Lung microvascular endothelial cell (primary cell): ENCODE results near the gene XXYLT1. TPM values are rescaled to one million over a fixed set of nuclear protein-coding genes. Genes with fewer than 3 reads are reported as not detected.

Source experiments
- DNase-seq, 2 donors: peaks; one replicate each; pipeline versions ENCODE4 v3.0.0 to v3.0.0-alpha.2; 2010; ENCODE audit warnings: low read depth in 2 of 2
- total RNA-seq: library from RNA; depleted of rRNA; stranded (reverse); fragments of >200 nt; gene quantifications from 2 replicates; pipeline ENCODE4 v1.2.1, GENCODE V29; 2014

The XXYLT1 gene
- total RNA-seq, 1 donor from 2014 or later: 24.6 TPM

DNA sequence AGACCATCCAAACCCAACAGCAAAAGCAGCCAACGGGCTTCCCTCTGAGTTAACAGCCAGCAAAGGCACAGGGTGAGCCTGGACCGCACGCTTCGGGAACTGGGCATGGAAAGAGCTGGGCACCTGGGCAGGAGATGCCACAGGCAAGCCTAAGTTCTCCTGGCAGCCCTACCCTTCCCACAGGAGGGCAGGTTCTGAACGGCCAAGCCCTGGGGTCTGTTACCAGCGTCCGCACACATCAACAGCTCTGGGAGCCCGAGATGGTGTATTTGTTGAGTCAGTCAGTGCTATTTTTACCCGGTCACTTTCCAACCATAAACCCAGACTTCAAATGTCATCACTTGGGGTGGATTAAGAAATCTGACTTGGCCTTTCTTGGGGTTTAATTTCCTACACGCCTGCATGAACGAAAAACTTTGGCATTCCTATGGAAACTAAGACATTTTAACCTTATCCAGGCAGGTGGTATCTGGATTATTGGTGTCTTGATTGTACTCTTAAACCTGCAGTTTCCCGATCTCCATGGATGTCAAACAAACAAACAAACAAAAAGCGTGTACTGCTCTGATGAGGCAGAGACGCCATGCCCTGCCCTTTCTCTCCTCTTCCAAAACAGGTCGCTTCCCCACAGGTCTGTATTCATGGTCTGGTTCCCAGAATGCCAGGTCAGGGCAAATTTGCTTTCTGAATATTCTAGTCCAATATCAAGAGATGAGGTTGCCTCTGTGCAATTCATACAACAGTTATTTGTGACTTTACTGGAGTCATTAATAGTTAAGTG is 99.7 kb downstream of the XXYLT1 start:
- no peak for DNase-seq

DNA sequence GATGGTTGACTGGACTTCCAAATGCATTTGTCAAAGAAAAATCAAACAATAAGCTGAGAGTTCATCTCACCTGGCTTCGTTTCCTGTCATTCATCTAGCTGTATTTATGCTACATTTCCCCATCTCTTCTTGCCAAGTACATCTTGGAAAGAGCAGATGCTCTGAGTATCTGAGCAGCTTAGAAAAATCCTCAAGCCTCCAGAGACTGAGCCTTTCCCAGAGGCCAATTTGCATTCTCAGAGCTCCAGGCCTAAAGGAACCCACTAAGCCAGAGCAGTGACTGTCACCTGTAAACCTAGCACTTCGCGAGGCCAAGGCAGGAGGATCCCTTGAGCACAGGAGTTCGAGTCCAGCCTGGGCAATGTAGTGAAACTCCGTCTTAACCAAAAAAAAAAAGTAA is 100.5 kb downstream of the XXYLT1 start:
- DNase-seq: peak in 1 of 2 donors; percentile 28

DNA sequence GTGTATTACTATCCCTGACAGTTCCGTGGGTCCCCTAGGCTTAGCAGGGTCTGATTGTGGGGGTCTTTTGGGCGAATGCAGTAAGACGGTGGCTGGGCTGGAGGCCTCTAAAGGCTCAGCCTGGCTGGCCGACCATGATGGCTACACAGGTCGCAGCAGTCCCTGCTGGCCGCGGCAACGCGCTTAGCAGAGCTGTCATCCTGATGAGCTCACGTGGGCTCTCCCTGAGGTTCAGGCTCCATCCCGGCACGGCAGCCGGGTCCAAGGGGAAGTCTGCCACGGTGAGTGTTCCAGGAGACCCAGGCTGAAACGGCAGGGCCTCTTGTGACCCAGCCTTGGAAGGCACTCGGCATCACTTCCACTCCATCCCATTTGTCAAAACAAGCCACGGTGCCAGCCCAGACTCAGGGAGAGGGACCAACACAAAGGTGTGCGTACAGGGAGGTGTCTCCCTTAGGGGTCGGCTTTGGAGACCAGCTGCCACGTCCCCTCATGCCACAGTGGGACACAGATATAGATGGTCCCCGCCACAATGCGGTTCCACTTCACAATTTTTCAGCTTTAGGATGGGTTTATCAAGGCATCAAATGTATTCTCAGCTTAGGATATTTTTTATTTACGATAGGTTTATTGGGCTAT is 101.8 kb downstream of the XXYLT1 start:
- no peak for DNase-seq

DNA sequence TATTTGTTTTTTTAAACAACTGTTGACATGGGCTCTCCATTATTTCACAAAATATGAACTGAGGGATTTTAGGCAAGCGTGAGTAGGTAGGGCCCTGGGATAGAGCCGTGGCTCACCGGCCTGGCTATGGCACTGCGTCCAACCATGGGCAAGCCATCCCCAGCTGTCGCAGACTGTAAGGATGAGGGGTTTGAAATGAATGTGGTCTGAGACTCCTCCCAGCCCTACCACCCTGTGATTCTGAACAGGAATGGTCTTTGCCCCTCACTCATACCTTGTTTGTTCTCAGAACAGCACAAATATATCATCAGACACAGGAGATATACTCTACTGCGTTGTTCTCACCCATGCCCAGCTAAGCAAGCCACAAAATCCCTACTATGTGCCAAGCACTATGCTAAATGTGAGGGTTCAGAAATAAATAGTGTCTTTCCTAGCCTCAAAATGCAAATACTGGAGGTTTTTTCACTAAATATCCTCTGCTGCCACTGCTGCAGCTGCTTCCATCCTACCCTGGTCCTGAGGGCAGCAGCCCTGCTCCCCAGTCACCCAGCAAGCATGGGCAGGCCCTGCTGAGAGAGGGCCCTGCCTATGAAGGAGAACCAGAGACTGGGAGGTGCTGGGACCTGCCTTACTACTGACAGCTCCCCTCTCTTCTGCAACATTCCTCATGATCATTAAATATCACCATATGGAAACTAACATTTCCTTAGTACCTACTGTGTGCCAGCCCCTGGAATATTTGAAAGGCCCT is 102.8 kb downstream of the XXYLT1 start:
- DNase-seq: no peak

DNA sequence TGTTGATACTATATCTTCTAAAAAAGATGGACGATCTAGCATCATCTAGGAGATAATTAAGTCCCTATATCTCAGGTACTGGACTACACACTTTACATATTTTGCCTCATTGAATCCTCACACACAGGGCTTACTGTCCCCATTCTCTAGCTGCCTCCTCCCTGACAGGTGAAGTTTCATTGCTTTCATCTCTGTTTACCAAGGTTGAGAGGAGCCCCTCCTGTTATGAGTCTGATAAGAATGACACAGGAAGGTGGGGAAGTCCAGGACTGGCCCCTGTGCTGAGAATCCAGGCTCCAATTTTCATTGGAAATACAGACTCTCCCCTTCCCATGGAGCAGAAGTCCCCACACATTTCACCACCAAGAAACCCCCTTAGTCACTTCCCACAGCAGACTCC is 105.2 kb downstream of the XXYLT1 start:
- no peak for DNase-seq

DNA sequence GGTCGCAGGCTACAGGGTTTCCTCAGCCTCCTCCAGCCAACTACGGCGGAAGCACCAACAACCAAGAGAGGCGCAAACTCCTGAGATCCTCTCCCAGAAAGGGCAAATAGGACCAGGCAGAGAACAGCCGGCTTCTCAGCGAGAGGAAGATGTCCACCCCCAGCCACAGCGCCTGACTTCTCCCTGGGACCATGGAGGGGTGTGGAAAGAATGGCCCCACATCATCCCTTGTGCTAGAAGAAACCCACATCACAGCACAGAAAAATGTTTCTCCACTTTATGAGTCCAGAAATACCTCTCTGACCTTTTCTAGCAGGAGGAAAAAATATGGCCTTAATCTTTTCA is 105.7 kb downstream of the XXYLT1 start:
- no peak for DNase-seq

DNA sequence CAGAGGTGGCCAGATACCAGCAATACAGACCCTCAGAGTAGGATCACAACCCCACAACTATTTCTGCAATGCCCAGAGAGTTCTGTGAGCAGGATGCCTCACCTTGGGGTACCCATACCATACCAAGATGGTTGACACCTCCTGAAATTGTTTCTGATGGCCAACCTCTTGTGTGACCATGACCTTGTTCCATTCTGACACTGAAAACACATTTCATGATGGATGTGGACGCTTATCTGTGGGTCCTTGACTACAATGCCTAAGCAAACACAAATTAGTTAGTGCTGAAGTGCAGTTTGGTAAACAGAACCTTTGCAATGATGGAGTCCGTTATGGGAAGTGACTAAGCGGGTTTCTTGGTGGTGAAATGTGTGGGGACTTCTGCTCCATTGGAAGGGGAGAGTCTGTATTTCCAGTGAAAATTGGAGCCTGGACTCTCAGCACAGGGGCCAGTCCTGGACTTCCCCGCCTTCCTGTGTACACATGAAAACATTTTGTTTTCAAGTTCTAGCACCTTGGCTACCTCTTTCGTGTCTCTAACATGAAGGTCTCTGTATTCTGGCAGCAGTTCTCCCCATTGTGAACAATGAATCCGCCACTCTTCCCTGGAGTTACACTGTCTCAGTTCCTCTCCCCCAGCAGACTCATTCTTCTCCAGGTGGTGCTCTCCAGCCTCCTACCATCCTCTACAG is 106.2 kb downstream of the XXYLT1 start:
- peak; percentile 42 to 55 for DNase-seq

DNA sequence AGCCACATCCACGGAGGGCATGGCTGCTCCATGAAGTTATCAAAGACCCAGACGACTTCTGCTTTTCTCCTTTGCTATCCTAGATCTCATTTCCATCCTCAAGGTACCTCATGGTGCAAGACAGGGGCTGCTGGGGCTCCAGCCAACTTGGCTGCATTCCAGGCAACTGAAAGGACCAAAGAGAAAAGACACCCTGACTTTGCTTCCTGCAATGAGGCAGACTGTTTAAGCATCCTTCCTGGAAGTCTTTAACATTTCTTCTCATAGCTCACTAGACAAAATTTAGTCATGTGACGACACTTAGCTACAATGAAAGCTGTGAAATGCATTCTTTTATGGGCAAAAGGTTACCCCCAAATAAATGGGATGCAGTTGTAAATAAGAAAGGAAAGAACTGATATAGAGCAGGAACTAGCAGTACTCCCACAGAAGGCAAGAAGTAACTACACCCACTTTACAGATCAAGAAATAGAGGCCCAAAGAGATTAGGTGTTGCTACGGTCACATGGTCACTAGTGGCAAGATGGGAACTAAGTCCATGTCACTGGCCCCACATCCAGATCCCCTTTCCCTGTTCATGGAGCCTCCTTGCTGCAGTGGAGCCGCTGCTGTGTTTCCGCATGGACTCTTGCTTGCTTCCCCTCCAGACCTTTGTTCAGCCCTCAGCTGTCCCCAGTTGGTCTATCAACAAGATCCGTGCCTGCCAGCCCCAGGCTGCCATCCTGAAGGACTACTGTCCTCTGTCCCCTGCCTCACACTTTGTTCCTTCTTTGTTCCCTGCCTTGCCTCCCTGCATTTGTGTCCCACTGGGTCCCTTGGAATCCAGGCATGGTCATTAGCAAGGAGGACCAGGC is 107.0 kb downstream of the XXYLT1 start:
- no peak for DNase-seq

DNA sequence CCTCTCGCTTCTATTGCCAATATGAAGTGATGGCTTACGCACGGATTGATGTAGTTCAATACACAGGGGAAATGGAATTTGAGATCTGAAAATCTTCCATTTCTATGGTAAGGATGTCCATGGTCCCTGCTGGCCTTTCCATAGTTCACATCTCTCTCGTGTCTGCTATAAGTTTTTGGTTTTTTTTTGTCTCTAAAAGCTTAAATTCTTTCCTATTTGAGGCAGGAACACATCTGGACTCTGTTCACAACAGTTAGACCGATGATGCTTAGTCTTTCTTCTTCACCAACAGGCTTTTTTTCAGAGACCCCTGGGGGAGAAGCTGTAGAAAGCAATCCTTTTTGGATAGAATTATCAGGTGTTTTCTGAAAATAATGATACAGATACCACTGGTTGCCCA is 108.1 kb downstream of the XXYLT1 start:
- no peak for DNase-seq

DNA sequence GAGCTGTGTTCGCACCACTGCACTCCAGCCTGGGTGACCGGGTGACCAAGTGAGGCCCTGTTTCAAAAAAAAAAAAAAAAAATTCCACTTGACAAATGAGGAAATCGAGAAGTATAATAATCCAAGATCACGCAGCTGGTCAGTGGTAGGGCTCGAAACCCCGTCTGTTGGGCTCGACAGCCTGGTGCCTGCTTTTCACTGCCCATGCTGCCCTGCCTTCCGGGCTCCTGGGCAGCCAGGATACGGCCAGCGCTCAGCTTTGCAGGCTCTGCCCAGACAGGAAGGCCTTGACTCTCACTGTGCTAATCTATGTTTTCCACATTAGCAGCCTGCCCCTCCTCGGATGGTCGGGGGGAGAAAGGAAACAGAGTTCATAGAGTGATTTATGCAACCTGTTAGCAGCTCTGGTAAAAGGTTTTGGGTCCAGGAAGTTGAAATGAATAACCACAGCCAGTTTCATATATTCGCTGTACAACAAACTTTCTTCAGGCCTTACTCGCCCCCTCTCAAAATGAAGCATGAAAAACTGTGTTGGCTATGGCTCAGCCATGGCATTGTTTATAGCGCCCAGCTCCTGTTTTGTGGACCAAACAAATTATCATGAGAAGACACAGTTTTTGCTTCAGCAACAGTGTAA is 108.8 kb downstream of the XXYLT1 start:
- DNase-seq: peak; percentile 93 to 98

DNA sequence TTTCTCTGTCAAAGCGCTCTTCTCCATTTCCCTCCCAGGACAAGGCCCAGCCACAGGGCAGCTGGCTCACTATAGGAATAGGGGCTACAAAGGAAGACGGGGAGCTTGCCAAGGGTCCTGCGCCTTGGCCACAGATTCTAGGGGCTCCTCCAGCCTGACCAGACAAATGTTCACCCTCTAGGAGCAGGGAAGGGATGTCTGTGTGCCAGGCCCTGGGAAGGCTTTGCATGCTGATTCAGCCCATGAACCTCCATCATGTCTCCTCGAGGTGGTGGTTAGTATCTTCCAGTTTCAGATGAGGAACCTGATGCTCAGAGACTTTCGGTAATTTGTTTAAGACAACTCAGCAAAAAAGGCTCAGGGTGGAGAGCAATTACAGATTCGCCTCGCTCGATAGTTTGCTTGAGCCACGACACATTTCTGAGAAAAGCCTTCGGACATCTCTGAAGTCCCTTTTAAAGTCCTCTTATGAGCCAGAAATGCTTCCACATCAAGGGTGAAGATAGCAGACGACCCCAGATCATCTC is 110.0 kb downstream of the XXYLT1 start:
- no peak for DNase-seq

DNA sequence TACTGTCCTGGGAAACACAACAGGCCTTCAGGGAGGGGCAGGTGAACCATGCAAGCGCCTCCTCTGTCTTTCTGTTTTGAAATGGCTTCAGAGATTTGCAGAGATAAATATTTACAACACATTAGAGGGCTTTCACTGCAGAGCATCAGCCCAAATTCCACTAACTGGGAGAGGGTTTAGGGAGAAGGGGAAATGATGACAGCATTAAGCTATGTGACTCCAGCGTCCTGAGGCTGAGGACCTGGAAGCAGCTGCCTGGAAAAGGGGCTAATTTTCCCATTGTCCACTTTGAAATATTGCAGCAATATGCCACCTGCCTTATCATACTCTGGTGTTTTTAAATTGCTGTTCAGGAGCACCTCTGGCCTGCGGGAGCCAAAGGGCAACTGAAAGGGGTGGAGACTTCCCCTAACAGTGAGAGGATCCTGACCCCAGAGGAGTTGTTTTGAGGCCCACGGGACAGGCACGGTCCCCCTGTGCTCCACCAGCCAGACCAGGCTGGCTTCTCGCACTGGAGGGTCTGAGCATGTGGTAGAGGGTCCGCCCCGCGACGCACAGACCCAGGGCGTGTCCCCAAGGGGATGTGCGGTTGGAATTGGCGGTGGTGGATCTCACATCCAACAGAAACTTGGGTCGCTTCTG is 110.6 kb downstream of the XXYLT1 start:
- DNase-seq: peak; percentile 93 to 99

DNA sequence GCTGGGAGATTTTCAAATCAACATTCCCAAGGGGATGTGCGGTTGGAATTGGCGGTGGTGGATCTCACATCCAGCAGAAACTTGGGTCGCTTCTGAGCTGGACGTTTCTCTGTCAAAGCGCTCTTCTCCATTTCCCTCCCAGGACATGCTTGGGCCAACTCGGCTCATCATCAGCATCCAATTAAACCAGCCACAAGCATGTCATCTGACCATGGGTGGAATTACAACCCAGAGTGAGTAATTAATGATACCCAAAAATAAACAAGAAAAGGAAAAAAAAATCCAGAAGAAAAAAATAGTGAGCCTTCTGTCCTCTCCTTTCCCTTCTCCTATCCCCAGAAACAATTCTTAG is 111.2 kb downstream of the XXYLT1 start:
- no peak for DNase-seq

DNA sequence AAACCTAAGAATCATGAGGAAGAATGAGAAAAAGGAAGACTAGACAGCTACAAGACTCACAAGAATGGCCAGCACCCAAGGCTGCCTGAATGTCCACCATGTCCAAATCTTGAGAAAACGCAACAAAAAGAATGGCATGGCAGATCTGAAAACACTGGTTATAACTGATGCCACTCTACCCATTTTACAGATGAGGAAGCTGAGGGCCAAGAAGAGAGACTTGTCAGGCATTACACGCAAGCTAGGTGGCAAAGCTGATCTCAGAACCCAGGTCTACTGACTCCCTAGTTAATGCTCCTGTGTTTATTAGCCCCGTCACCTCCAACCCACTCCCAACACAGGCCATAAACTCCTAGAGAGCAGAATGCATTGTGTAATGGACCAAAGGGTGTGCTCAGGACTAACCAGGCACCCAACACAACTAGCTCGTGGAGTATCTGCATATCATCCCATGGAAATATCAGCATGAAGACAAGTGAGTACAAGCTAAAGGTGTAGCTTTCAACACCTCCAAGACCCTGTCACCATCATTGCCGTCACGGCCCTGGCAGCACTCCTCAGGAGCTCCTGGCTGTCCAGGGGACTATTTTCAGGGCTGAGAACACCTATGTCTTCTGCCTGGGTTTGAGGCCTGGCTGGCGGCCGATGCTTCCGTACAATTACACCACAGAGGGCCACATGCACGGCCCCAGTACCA is 111.7 kb downstream of the XXYLT1 start:
- DNase-seq: no peak

DNA sequence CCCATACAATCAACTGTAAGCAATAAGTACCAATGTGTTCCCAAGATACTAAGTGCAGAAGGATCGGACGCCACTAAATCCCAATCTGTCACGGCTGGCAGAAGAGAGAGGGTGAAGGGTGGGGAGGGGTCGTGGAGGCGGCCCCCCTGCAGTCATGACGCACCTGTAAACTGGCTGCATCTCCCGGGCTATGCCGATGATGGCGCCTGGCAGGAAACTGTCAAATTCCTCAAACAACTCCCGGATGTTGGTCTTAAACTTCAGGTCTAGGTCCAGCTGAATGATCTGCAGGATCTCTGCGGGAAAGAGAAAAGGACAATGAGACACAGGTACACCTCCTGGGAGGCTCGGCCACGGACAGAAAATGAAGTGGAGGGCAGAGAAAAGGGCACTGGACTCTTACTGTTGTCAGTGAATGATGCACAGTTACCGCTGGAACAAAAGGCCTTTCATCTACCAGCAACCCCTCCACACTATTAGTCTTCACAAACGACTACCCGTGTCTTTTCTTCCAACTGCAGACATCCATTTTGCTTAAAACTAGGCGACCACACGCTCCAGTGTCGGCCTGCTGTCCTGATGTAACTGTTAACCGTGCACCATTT is 114.6 kb downstream of the XXYLT1 start:
- peak in 1 of 2 donors; percentile 57 for DNase-seq

DNA sequence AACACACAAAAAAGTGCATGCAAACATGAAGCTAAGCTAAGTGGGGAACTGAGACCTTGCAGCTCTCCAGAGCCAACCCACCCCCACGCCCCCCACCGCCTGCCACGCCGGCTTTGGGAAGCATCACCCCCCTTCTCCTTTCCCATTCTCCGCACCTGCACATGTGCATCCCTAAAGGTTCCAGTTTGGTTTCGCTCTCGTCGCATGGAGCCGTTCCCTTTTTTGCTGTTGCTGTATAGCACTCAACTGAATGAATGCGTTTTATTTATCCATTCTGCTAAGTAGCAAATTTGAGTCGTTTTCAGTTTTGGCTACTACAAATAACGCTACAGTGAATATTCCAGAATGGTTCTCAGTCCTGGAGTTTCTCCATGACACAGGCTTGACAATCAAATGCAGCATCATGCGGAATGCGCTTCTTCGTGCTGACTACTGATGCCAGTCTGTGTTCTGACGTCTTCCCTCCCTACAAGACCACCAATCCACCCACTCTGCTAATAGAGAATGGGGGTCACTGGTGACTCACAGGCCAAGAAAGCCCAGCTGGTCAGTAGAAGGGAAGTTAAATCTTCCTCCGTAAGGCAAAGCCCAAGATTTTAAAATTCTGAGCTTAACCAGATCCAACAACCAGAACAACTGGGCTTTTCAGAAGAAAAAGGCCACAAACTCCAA is 115.3 kb downstream of the XXYLT1 start:
- DNase-seq: peak in 1 of 2 donors; percentile 50

DNA sequence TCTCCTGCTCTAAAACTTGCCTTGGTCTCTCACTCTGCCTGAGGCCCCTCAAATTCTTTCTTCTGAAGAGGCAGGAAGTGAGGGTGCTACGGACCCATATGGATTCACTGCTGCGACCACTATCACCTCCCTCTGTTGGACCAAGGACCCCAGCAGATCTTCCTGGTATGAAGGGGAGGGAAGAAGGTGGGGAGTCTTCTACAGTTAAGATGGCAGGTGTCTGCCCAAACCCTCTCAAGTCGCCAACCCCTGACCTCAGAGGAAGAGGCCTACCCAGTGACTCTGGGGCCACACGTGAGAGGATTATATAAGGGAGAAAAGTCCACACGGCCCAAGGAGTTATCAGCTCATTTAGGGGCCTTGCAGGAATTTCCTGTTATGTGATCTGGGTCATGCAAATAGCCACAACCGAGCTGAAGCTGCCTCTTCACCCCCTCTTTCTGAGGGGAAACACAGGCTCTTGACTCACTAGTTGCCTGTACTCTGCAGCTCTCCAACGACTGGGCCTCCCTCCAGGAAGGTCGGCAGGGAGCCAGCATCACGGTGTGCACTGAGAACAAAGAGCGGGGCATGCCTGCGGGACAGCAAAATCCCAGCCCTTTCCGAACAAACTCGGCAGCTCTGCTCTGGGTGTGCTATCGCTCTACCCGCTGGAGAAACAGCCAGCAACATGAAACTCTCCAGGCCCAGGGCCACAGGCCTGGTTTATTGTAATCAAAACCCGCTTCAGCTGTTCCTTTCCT is 116.0 kb downstream of the XXYLT1 start:
- DNase-seq: peak; percentile 98 to 99
